HL-60/S4 treated with retinoic acid at 250 ng/mL for 4 days and 3 days (cell line): ENCODE data around the gene UVSSA.
"Not testable (repeated sequence)": the region's sequence is repeated elsewhere in the genome, so short reads cannot be mapped to it uniquely, and the experiment has no call there.

Experiments used
- in situ Hi-C: fragments of 300-500 bp; cut with MboI; formaldehyde crosslinking; loops from 2 replicates; pipeline ENCODE4 v1.7.0; 2022; ENCODE audit warnings: low sequenced_read_pairs

UVSSA gene

DNA sequence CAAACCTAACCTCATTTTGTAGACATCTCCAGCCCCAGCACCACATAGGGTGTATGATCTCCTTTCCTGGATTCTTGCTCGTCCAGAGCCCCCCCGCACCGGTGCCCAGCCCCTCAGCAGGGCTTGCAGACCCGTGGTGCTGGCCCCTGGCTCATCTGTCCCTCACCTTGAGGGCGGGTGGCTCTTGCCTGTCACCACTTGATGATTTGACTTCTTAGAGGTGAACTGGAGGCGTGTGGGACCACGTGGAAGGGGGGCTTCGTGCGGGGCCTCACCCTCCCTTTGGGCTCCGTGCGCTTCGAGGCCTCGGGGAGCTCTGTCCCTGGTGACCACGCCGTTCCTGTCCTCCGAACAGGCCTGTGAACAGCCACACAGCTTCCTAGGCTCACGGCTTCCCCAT, 15.5 kb downstream of the UVSSA start:
- in situ Hi-C loops, result no loop called here

DNA sequence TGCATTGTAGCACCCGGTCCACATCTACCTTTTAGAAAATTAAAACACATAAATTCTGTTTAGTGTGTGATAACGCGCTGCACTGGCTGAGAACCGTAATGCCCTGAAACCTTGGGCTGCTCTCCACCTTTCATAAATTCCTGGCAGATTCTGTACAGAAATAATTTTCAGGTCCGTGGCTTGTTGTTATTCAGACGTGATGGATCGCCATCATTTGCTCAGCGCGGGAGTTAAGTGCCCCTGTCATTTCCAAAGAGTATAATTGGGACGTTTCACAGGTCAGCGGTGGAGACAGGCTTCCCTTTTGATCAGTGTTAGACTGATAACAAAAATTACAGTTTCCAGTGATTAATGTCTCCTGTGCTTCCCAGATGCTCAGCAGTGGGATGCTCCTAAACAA, 16.5 kb downstream of the UVSSA start:
- in situ Hi-C loops, result no loop called here

DNA sequence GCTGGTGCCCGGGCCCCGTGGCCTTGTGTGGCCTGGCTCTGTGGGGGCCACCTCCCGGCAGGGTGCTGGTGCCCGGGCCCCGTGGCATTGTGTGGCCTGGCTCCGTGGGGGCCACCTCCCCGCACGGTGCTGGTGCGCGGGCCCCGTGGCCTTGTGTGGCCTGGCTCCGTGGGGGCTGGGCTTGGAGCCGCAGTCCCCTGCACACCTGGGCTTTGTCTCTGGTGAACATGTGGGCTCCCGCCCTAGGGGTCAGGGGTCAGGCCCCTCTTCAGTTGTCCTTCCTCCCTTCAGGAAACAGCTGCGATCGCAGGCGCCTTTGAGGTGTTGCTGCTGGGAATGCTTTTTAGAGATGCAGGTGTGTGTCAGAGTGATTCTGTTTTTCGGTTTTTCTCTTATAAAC, 17.2 kb downstream of the UVSSA start:
- in situ Hi-C loops, result no loop called here

DNA sequence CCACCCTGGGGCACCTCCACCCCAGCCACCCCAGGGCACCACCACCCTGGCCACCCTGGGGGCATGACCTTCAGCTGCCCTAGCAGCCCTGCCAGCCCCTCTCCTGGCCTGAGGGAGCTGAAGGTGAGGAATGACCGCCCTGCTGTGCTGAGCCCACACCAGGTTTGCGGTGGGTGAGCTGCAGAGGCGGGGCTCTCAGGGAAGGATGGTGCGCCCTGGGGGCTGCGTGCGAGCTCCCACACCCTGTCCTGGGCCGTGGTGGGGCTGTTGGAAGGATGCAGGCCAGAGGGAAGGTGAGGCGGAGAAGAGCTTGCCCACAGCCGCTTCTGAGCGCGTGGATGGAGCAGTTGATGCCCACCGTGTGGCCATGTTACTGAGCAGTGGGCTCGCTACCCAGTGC, 17.7 kb downstream of the UVSSA start:
- in situ Hi-C loops, result no loop called here

DNA sequence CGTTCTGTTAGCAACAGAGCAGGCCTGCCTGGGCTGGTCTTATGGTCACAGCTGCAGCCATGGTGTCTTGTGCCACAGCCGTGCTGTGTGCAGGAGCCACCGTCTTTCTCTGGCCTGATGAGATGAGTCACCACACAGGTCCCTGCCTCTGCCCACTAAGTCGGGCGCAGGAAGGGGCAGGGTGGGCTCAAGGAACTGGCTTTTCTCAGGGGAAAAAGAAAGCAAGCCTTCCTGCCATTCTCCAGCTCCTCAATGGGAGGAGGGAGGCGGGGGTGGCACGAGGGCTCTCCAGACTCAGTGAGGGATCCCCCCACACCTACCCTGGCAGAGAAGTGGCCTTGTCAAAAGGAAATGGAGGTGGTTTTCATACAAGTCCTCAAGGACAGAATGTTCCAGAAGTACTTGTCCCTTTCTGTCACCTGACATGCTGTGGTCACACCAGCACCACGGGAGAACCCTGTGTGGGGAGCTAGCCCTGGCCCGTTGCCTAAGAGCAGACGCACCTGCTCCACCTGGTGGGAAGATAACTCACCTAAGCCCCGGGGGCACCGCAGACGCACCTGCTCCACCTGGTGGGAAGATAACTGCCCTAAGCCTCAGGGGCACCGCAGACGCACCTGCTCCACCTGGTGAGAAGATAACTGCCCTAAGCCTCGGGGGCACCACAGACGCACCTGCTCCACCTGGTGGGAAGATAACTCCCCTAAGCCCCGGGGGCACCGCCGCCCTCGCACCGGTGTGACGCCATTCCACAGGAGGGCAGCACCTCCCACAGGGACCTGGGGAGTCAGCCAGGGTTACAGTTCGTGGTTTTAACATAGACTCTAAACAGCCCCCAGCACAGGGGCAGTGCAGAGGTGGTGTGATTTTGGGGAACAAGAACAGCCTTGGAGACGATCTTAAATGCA, 18.5 kb downstream of the UVSSA start:
- in situ Hi-C loops, result no loop called here

DNA sequence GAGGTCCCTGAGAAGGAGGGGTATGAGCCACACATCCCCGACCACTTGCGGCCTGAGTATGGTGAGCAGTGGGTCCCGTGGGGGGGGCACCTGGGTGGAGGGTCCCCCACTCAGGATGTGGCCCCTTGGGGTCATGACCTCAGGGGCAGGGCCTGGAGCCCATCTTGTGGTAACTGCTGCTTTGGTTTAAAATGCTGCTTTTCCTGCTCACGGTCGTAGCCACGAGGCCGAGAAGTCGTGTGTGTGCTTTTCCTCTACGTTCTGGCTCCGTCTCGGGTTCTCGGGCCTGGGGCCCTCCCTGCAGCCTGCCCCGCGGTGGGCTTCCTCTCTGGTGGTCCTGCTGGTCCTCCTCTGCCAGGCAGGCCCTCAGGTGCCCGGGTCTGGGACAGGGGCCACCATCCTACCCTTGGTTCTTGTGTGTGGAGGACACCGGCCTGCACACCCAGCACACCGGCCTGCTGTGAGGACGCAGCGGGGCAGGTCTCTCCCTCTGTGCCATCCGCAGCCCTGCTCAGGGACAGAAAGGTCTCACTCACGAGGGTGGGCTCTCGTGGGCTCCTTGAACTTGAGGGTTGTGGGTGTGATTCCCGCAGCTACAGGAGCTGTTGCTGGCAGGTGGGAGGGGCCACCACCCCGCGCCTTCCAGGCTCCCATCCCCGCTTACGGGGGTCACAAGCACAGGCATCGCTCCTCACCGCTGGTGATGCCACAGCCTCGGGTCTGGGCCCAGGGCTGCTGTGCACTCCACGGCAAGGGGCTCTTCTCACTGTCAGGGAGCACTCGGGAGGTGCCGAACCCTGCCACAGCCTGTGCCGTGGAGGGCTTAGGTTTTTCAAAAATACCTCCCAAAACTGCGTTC, 19.6 kb downstream of the UVSSA start:
- in situ Hi-C loops, result no loop called here

DNA sequence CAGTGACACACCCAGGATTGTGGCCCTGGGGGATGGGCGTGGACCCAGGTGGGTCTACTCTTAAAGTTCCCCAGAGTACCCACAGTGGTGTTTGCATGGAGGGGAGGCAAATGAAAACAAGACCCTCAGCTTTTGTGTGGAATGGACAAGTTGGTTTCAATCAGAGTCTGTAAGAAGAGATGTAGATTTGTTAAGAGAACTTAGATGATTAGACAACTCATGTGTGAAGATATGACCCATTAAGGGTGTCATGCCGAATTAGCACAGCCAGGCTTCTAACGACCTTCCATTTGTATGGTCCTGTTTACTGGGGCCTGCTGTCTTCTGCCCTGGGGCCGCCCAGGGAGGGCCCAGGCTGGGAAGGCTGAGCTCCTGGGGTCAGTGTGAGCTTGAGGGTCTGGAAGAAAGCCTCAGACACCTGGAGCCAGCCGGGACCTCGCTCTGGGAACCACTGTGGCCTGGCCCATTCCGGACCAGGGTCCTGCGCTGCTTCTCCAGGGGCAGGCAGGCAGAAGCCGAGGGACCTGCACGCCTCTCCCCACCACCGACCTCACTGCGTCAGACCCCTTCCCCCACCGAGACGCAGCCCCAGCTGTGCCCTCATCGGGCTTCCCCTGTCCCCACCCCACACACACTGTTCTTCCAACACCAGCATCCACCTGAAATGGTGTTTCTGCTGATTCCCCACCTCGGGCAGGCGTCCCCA, 20.4 kb downstream of the UVSSA start:
- in situ Hi-C loops, result no loop called here

DNA sequence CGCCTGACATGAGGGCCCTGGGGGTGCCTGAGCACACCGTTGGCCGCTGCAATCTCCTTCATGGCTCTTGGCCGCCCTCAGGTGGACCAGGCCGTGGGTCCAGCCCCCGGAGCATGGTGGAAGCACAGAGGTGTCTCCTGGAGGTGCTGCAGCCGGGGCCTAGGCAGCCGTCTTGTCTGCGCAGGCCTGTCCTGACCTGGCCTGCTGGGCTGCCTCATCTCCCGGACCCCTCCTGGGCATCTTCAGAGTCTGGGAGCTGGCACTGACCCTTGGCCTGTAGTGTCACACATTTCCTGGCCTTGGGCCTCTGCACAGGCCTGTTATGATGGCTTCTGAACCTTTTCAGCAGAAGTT, 20.9 kb downstream of the UVSSA start:
- in situ Hi-C loops, result no loop called here

DNA sequence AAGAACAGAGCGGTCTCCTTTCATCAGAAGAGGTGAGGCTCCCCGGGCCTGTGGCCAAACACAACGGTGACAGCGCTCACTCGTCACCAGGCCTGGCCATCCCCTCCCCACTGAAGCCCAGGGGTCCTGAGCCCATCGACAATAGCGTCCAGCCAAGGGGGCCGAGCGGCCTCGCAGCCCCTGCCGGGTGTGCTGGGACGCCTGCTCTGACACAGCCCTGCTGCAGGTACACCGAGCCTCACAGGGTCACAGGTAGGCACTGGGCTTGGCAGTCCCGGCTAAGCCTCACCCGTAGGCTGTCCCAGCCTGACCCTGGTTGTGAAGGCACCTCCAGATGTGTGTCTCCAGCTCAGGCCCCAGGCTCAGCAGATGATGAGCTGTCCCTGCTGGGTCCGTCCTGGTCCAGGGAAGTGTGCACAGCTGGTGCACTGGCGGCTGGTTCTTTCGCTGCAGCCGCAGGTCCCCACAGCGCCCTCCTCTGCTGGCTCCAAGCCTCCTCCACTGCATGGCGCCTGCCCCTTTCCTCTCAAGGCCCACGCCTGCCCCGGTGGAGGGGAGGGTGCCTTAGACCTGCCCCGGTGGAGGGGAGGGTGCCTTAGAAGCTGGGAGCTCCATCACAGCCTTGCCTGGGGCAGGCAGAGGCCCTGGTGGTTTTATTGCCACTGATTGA, 21.5 kb downstream of the UVSSA start:
- in situ Hi-C loops, result no loop called here

DNA sequence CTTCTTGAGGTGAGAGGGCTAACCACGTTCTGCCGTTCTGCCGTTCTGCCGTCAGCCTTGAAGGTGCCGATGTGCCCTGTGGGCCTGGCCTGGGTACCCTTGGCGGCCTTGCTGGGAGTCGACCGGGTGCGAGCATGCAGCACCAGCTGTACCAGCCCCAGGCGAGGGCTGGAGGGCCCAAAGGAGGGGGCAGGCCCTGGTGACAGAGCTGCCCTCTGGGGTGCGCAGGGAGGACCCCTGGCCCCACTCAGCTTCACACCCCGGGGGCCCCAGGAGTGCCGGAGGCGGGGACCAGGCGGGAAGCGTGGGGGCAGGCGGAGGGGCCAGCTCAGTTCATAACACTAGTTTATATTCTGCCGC, 22.1 kb downstream of the UVSSA start:
- in situ Hi-C loops, result no loop called here

DNA sequence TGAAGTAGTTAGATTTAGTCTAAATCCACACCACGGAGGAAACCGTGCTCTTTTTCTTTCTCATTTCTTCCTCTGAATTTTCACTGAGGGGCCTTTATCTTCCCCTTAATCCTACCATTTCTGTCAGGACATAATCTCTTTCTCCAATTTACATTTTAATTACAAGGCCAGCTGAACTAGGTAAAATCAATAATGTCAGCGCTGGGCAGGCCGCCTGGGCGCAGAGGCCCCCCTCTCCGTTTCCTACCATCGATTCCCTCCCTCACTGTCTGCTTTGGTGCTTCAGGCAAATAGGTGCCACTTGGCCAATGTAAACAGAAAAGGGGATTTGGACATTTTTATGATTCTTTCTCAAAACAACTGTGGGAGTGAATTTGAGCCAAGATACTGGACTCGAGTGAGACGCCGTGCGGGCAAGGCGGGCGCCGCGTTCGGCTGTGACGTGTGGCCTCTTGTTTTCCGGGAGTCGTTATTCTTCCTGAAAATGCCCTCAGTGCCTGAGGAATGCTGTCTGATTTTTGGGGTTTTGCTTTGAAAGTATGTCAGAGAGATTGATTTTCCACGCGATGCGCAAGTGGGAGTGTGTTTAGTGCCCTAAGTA, 22.6 kb downstream of the UVSSA start:
- in situ Hi-C loops, result no loop called here

DNA sequence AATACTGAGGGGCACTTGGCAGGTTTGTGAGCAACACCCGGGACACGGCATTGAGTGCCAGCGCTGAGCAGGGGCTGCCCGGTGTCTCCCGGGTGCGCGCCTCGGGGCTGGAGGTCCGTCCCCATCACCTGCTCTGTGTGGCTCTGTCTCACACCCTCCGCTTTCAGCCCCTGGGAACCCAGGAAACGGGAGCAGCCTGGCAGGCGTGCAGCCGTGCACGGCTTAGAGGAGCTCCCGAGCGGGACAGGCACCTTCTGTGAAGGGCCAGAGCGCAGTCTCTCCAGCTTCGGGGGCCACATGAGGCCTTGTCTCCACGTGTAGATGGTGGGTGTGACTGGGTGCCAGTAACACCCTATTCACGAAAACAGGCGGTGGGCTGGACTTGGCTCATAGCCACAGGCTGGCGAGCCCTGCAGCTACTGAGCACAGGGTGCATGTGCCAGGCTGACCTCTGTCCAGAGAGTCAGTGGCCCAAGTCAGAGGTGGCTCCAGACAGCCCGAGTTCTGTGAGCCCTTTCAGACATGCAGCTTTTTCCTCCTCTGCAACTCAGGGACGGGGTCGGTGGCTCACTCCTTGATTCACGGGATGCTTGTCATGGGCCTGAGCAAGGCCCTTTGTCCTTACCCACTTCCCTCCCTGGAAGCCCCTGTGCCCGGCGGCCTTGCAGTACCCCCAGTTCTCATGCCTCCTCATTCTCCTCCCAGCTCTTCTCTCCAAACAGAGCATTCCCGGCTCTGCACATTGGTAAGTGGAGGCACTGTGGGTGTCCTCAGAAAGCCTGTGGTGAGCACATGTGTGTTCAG, 23.5 kb downstream of the UVSSA start:
- in situ Hi-C loops, result no loop called here

DNA sequence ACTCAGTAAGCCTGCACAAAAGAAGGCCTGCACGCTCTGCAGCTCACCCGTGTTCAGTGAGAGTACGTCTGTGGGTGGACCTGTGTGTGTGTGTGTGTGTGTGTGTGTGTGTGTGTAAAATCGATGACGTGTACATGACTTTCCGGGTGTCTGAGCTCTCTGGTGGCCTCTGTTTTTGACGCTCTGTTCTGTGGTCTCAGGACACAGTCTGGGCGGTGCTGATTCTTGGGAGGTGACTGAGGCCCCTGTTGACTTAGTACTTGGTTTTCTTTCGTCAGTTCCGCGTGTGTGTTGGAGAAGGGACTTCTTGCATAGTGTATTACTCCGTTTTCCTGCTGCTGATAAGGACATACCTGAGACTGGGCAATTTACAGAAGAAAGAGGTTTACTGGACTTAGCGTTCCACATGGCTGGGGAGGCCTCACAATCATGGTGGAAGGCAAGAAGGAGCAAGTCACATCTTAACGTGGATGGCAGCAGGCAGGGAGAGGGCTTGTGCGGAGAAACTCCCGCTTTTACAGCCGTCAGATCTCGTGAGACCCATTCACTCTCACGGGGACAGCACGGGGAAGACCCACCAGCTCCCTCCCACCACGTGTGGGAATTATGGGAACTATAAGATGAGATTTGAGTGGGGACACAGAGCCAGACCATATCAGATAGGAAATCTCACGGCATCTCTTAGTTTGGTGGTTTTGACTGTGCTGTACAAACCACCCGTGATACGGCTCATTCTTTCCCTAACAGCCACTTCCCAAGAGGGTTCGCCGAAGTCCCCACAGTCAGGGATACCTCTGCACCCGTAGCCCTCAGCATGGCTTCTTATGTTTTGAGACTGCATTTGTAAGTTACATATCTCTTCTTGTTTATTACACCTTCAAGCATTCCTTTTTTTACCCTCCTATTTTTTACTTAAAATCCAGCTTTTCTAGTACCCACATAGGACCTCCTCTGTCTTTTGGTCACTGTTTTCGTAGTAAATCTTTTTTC, 24.5 kb downstream of the UVSSA start:
- in situ Hi-C loops, result no loop called here

DNA sequence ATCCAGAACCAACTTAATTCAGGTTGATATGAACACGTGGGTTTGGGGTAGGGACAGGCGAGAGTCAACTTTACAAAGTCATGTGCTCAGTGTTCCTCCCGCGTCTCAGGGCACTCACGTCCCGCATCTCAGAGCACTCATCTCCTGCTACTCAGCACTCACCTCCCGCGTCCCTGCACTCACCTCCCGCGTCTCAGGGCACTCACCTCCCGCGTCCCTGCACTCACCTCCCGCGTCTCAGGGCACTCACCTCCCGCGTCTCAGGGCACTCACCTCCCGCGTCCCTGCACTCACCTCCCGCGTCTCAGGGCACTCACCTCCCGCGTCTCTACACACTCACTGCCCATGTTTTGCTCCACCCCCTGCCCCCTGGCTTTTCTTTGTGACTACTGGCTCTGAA, 25.6 kb downstream of the UVSSA start:
- in situ Hi-C loops, result not testable (repeated sequence)

DNA sequence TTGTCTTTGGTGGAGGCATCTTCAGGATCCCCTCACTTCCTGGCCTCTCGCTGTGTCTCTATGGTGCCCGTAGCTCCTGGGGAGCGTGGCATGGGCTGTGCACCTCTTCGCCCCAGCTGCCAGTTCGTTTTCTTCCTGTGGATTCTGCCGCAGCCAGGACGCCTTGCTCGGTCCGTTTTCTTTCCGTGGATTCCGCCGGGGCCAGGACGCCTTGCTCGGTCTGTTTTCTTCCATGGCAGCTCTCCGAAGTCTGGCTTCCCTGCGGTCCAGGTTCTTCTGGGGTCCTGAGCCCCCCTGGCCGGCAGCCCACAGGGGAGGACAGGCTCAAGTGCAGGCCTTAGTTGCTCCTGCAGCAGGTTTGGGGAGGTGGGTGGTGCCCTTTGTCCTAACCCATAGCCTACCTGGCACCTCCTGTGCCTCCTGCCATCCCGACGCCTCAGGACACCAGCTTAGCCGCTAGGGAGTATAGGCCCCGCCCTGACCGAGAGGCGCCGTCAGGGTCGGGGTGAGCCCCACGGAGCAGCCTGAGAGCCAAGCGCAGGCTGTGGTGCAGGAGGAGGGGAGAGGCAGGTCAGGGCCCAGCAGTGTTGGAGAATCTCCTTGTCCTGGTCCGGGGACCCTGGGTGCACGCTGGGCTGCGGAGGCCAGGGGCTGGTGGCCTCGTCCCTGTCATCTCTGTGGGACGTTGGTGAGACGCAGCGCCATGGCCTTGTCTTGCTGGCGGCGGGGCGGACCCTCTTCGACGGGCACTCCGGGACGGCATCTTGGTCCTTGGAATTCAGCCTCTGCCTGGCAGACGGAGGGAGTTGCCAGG, 27.1 kb downstream of the UVSSA start:
- in situ Hi-C loops, result no loop called here

DNA sequence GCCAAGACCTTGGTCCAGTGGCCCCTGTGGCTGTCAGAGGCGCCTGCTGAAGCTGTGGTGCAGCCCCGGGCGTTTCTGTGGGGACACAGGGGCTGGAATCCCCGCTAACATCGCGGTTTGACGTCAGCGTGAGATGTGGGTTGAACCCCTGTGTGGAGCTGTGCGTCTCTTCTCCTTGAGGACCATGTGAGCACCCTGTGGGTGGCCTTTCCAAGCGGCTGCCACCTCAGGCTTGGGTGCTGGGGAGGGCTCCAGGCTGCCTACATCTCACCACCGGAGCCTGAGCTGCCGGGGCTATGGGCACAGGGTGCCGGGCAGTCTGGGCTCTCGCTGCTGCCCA, 27.7 kb downstream of the UVSSA start:
- in situ Hi-C loops, result no loop called here

DNA sequence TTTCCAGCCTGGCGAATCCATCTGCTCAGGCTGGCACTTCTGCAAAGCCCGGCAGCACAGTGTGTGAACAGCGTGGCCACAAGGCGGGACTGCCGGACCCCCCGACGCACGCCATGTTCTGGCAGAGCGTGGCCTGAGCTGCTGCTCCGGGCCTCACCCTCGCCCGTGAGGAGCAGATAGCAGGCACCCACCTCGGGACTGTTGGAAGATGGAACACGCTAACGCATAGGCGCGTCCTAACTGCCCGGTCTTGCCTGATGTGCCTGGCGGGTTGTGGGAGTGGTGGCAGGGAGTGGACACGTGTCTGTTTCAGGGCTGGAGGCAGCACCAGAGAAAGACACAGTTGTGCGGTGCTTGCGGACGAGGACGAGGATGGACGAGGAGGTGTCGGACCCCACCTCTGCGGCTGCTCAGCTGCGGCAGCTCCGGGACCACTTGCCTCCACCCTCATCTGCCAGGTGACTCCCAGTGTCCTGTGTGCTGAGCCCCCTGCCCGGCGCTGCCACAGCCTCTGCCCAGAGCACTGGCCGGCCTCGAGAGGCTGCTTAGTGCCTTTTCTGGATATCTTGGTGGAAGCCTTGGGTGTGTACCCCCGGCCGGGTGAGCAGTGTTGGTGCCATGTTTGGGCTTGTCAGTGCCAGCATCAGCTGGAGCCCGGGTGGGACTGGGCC, 28.2 kb downstream of the UVSSA start:
- in situ Hi-C loops, result no loop called here
